Prostate gland (tissue), 2 donors: ENCODE measurements around the gene FLT1.

Experiments
- POLR2A ChIP-seq: fragments of 450-650 bp; IDR thresholded peaks from one replicate; pipeline ENCODE4 v1.6.1; 2016; ENCODE audit warnings: antibody characterized with exemption, mild to moderate bottlenecking
- TF ChIP-seq, protein P1 (sequence below), 4 experiments: fragments of 200-600 bp in 2 of 4; fragments of 450-650 bp in 2 of 4; sonication (generic) in 2 of 4; IDR thresholded peaks; 1 replicate in 3 of 4; 2 replicates in 1 of 4; pipeline ENCODE4 v1.5.1; 2016 to 2019; ENCODE audit warnings: antibody characterized with exemption in 4 of 4, mild to moderate bottlenecking in 2 of 4, moderate library complexity in 2 of 4

DNA sequence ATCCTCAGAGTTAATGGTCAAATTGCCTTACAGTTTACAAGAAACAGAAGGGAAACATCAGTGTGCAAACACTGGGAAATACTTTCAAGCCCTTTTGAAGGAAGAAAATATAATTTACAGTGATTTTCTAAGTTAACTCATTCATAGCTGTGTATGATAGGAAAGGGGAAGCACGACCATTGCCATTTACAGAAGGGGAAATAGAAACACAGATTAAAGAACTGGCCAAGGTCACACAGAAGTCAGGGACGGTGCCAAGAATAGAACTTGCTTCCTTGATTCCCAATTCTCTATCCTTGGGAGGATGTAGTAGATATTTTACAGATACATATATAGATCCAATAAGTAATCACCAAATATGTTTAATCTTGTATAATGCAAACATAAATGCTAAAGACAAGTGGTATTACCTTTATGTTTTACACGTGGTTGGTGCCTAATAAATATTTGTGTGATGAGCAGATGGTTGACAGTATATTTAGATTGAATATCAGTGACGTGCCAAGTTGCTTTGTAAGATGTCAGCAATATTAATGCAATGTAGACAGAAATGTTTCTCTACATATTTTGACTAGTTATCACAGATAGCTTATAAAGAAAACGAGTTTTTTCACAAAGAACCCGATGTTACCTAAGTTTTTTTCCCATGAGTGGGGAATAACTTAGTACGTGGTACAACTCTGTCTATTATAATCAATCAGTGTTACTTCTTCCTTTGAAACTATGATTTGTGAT is 73.1 kb downstream of the FLT1 start:
- TF ChIP-seq POLR2A, result no peak
- TF ChIP-seq, protein P1, sequence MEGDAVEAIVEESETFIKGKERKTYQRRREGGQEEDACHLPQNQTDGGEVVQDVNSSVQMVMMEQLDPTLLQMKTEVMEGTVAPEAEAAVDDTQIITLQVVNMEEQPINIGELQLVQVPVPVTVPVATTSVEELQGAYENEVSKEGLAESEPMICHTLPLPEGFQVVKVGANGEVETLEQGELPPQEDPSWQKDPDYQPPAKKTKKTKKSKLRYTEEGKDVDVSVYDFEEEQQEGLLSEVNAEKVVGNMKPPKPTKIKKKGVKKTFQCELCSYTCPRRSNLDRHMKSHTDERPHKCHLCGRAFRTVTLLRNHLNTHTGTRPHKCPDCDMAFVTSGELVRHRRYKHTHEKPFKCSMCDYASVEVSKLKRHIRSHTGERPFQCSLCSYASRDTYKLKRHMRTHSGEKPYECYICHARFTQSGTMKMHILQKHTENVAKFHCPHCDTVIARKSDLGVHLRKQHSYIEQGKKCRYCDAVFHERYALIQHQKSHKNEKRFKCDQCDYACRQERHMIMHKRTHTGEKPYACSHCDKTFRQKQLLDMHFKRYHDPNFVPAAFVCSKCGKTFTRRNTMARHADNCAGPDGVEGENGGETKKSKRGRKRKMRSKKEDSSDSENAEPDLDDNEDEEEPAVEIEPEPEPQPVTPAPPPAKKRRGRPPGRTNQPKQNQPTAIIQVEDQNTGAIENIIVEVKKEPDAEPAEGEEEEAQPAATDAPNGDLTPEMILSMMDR (IDR thresholded peaks at IDR 0.05), result no peak
